Mesenchymal stem cell (in vitro differentiated cells and primary cell): ENCODE results near the gene AKR1C2.
"Not testable (repeated sequence)": the region's sequence is repeated elsewhere in the genome, so short reads cannot be mapped to it uniquely, and the experiment has no call there.

Experiments
- DNase-seq: peaks from one replicate; pipeline ENCODE4 v3.0.0-alpha.2; 2013
- H2AFZ ChIP-seq: one replicate; pipeline ENCODE4 v1.6.1; 2013; ENCODE audit warnings: low read depth, mild to moderate bottlenecking, control low read depth, inconsistent platforms, low read length, moderate library complexity
- H2AK5ac ChIP-seq: 2 replicates; pipeline ENCODE4 v1.6.1; 2013; ENCODE audit warnings: low read length, moderate library complexity, mild to moderate bottlenecking, inconsistent platforms; ENCODE audit not compliant: severe bottlenecking
- H2BK120ac ChIP-seq: one replicate; pipeline ENCODE4 v1.6.1; 2013; ENCODE audit warnings: low read depth, mild to moderate bottlenecking, inconsistent platforms, low read length, moderate library complexity
- H2BK12ac ChIP-seq, 2 experiments: one replicate each; pipeline ENCODE4 v1.6.1; 2013; ENCODE audit warnings: inconsistent platforms in 2 of 2, low read length in 2 of 2, mild to moderate bottlenecking in 2 of 2, moderate library complexity in 2 of 2, control low read depth in 1 of 2
- H2BK15ac ChIP-seq: one replicate; pipeline ENCODE4 v1.6.1; 2013; ENCODE audit warnings: mild to moderate bottlenecking, low read depth, inconsistent platforms; ENCODE audit not compliant: poor library complexity, severe bottlenecking
- H2BK5ac ChIP-seq: 2 replicates; pipeline ENCODE4 v1.6.1; 2013; ENCODE audit warnings: low read depth, mild to moderate bottlenecking, low read length, control low read depth, inconsistent platforms; ENCODE audit not compliant: poor library complexity, severe bottlenecking
- H3K14ac ChIP-seq, 2 experiments: one replicate each; pipeline ENCODE4 v1.6.1; 2013; ENCODE audit warnings: inconsistent platforms in 2 of 2, low read length in 2 of 2, control low read depth in 1 of 2, mild to moderate bottlenecking in 1 of 2, moderate library complexity in 1 of 2
- H3K18ac ChIP-seq, 2 experiments: one replicate each; pipeline ENCODE4 v1.6.1; 2013; ENCODE audit warnings: inconsistent platforms in 2 of 2, low read length in 2 of 2, control low read depth in 1 of 2, low read depth in 1 of 2, mild to moderate bottlenecking in 1 of 2
- H3K23ac ChIP-seq, 2 experiments: one replicate each; pipeline ENCODE4 v1.6.1; 2013; ENCODE audit warnings: inconsistent platforms in 2 of 2, low read length in 2 of 2, mild to moderate bottlenecking in 2 of 2, moderate library complexity in 2 of 2, control low read depth in 1 of 2
- H3K27ac ChIP-seq: 2 replicates; pipeline ENCODE4 v1.5.1; 2013; ENCODE audit warnings: mild to moderate bottlenecking, moderate library complexity, low read length, control low read depth, inconsistent platforms; ENCODE audit not compliant: poor library complexity, severe bottlenecking
- H3K27me3 ChIP-seq, 2 experiments: 2 replicates each; pipeline versions ENCODE4 v1.6.1 to v1.7.0; 2013; ENCODE audit warnings: low read length in 2 of 2, mild to moderate bottlenecking in 2 of 2, moderate library complexity in 2 of 2, control low read depth in 1 of 2, inconsistent platforms in 1 of 2; ENCODE audit not compliant: control insufficient read depth in 1 of 2, insufficient read depth in 1 of 2
- H3K36me3 ChIP-seq, 2 experiments: 2 replicates each; pipeline versions ENCODE4 v1.6.1 to v1.7.0; 2013; ENCODE audit warnings: low read length in 2 of 2, control low read depth in 1 of 2, inconsistent platforms in 1 of 2, low read depth in 1 of 2, mild to moderate bottlenecking in 1 of 2; ENCODE audit not compliant: insufficient read depth in 2 of 2, control insufficient read depth in 1 of 2
- H3K4ac ChIP-seq, 2 experiments: one replicate each; pipeline ENCODE4 v1.6.1; 2013; ENCODE audit warnings: inconsistent platforms in 2 of 2, low read length in 2 of 2, mild to moderate bottlenecking in 2 of 2, moderate library complexity in 2 of 2, control low read depth in 1 of 2, low read depth in 1 of 2
- H3K4me1 ChIP-seq: 2 replicates; pipeline ENCODE4 v1.6.1; 2013; ENCODE audit warnings: low read depth, low read length, control low read depth; ENCODE audit not compliant: control insufficient read depth, insufficient read depth
- H3K4me2 ChIP-seq: 2 replicates; pipeline ENCODE4 v1.6.1; 2013; ENCODE audit warnings: low read length, mild to moderate bottlenecking, inconsistent platforms; ENCODE audit not compliant: poor library complexity, severe bottlenecking
- H3K4me3 ChIP-seq, 2 experiments: 2 replicates each; pipeline versions ENCODE4 v1.5.1 to v1.7.0; 2013; ENCODE audit warnings: low read length in 2 of 2, mild to moderate bottlenecking in 2 of 2, control low read depth in 1 of 2, low read depth in 1 of 2; ENCODE audit not compliant: insufficient read depth in 1 of 2
- H3K79me1 ChIP-seq: replicated peaks from 2 replicates; pipeline ENCODE4 v1.6.1; 2013; ENCODE audit warnings: mild to moderate bottlenecking, control low read depth, low read length, inconsistent platforms; ENCODE audit not compliant: poor library complexity, severe bottlenecking
- H3K9ac ChIP-seq: 2 replicates; pipeline ENCODE4 v1.7.0; 2013; ENCODE audit warnings: mild to moderate bottlenecking, low read length, moderate library complexity
- H3K9me3 ChIP-seq: 2 replicates; pipeline ENCODE4 v1.7.0; 2013; ENCODE audit warnings: mild to moderate bottlenecking, low read length; ENCODE audit not compliant: control insufficient read depth
- H4K8ac ChIP-seq: one replicate; pipeline ENCODE4 v1.6.1; 2013; ENCODE audit warnings: inconsistent platforms, mild to moderate bottlenecking, low read length, moderate library complexity
- H4K91ac ChIP-seq: one replicate; pipeline ENCODE4 v1.6.1; 2013; ENCODE audit warnings: mild to moderate bottlenecking, low read length, inconsistent platforms
- WGBS: methylation state at CpG from one replicate; pipeline ENCODE4 v1.1.7; 2013; ENCODE audit warnings: mixed read lengths; 5-methylcytosine and 5-hydroxymethylcytosine counted together

AKR1C2 gene

GRCh38 chr10:4965763-4966162 is 37.9 kb downstream of the AKR1C2 start:
- not testable (repeated sequence) for H3K4me2 ChIP-seq, H3K18ac ChIP-seq, H3K9me3 ChIP-seq, H4K8ac ChIP-seq, H2AK5ac ChIP-seq, H2BK15ac ChIP-seq, H2AFZ ChIP-seq, H3K79me1 ChIP-seq, DNase-seq, H2BK120ac ChIP-seq, H3K27me3 ChIP-seq, H3K4me1 ChIP-seq, H3K9ac ChIP-seq, H4K91ac ChIP-seq, H3K27ac ChIP-seq, H2BK5ac ChIP-seq, H3K23ac ChIP-seq, H3K4ac ChIP-seq, H2BK12ac ChIP-seq, H3K14ac ChIP-seq
- peak overlapping the region in 1 of 2 experiments; percentile 88 for H3K4me3 ChIP-seq
- WGBS = 96% methylated on average over 4 of the region's 4 CpGs
- peaks cover 0 to 49% of the 10 kb centered on the region in 2 experiments for H3K36me3 ChIP-seq

- Histone ChIP-seq H3K9ac (peak overlapping the region; percentile 85), H3K4me3 (peak overlapping the region in 1 of 2 experiments; percentile 88), H3K36me3 (peaks cover 0 to 34% of the 10 kb centered on the region in 2 experiments)
- H3K14ac ChIP-seq, DNase-seq, H2BK120ac ChIP-seq, H2BK5ac ChIP-seq, H2AFZ ChIP-seq, H3K18ac ChIP-seq, H3K4me2 ChIP-seq, H3K79me1 ChIP-seq, H2AK5ac ChIP-seq, H3K4me1 ChIP-seq, H3K9me3 ChIP-seq, H4K91ac ChIP-seq, H3K27ac ChIP-seq, H3K4ac ChIP-seq, H2BK12ac ChIP-seq, H4K8ac ChIP-seq, H3K23ac ChIP-seq, H3K27me3 ChIP-seq, H2BK15ac ChIP-seq: not testable (repeated sequence)
- no CpG with 5 or more reads among the region's 4 CpGs for WGBS
Observed at GRCh38 chr10:4963815-4964154, 39.9 kb downstream of the AKR1C2 start.

GRCh38 chr10:4962876-4963814 is 40.5 kb downstream of the AKR1C2 start, which contains the start of gene AKR1C1:
TSS of gene AKR1C1 (plus strand) at chr10:4963415. CDS start at chr10:4963445, 30 bp downstream.
- not testable (repeated sequence) for H2BK15ac ChIP-seq, H3K14ac ChIP-seq, H3K9me3 ChIP-seq, H3K18ac ChIP-seq, H2BK120ac ChIP-seq, H3K4me2 ChIP-seq, H3K23ac ChIP-seq, H3K4ac ChIP-seq, H3K79me1 ChIP-seq, H2AFZ ChIP-seq, H4K8ac ChIP-seq, H2BK12ac ChIP-seq, H2BK5ac ChIP-seq, H4K91ac ChIP-seq, H3K4me1 ChIP-seq, H3K27me3 ChIP-seq, H3K27ac ChIP-seq, H2AK5ac ChIP-seq
- peak; percentile 62 for DNase-seq
- Histone ChIP-seq H3K36me3 (peaks cover 0 to 29% of the 10 kb centered on the region in 2 experiments), H3K4me3 (peak within 1 kb of the TSS in 1 of 2 experiments; percentile 88), H3K9ac (peak within 1 kb of the TSS; percentile 85)
- 0% methylated on average over 2 of the region's 7 CpGs for WGBS

- H3K27me3 ChIP-seq, H3K9me3 ChIP-seq, H2BK120ac ChIP-seq, H3K18ac ChIP-seq, H3K79me1 ChIP-seq, H3K4ac ChIP-seq, H2BK15ac ChIP-seq, H4K91ac ChIP-seq, H3K4me2 ChIP-seq, H2BK5ac ChIP-seq, H2AFZ ChIP-seq, H3K14ac ChIP-seq, H3K23ac ChIP-seq, H2BK12ac ChIP-seq, H2AK5ac ChIP-seq, DNase-seq, H3K27ac ChIP-seq, H4K8ac ChIP-seq, H3K4me1 ChIP-seq, H3K4me3 ChIP-seq: not testable (repeated sequence)
- Histone ChIP-seq H3K9ac (peak overlapping the region; percentile 85), H3K36me3 (peaks cover 0 to 21% of the 10 kb centered on the region in 2 experiments)
- no CpG with 5 or more reads among the region's 1 CpG for WGBS
Observed at GRCh38 chr10:4962308-4962707, 41.3 kb downstream of the AKR1C2 start.
